CD8-positive, alpha-beta memory T cell (primary cell): ENCODE results near the gene SLC2A4RG. TPM values are rescaled to one million over a fixed set of nuclear protein-coding genes. Genes with fewer than 3 reads are reported as not detected.

Source experiments
- CTCF ChIA-PET: fragments of 350-600 bp; sonication (Branson Sonifier 250); formaldehyde crosslinking; loops from one replicate; lab custom pipeline; 2021; ENCODE audit warnings: antibody characterized with exemption; lab: Charles Lee
- POLR2A ChIA-PET: fragments of 350-600 bp; sonication (Branson Sonifier 250); formaldehyde crosslinking; loops from one replicate; lab custom pipeline; 2021; ENCODE audit warnings: antibody characterized with exemption; lab: Charles Lee
- DNase-seq, 5 donors: peaks; one replicate each; pipeline versions ENCODE4 v3.0.0 to v3.0.0-alpha.2; 2020 to 2022; ENCODE audit warnings: mixed read lengths in 1 of 5
- H3K27ac ChIP-seq: one replicate; pipeline ENCODE4 v1.7.0; 2013; ENCODE audit warnings: low read depth, mild to moderate bottlenecking, low read length, moderate library complexity
- H3K27me3 ChIP-seq: 2 replicates; pipeline ENCODE4 v1.7.0; 2013; ENCODE audit warnings: low read length, mild to moderate bottlenecking; ENCODE audit not compliant: insufficient read depth, poor library complexity, severe bottlenecking
- H3K36me3 ChIP-seq: 2 replicates; pipeline ENCODE4 v1.7.0; 2013; ENCODE audit warnings: mild to moderate bottlenecking, low read length, moderate library complexity; ENCODE audit not compliant: insufficient read depth
- H3K4me1 ChIP-seq: 2 replicates; pipeline ENCODE4 v1.7.0; 2013; ENCODE audit warnings: mild to moderate bottlenecking, low read length, moderate library complexity; ENCODE audit not compliant: insufficient read depth
- H3K4me3 ChIP-seq: 2 replicates; pipeline ENCODE4 v1.7.0; 2013; ENCODE audit warnings: mild to moderate bottlenecking, low read length
- H3K9me3 ChIP-seq: 2 replicates; pipeline ENCODE4 v1.7.0; 2013; ENCODE audit warnings: mild to moderate bottlenecking, low read length
- H3K27ac Mint-ChIP-seq, 8 donors: one replicate each; pipeline ENCODE4 v1.8.0; 2020 to 2021; ENCODE audit warnings: mixed read lengths in 8 of 8, mild to moderate bottlenecking in 6 of 8, inconsistent platforms in 3 of 8, moderate library complexity in 3 of 8
- H3K27me3 Mint-ChIP-seq, 2 donors: one replicate each; pipeline ENCODE4 v1.8.0; 2020 to 2021; ENCODE audit warnings: mixed read lengths in 2 of 2, mild to moderate bottlenecking in 1 of 2, moderate library complexity in 1 of 2
- H3K36me3 Mint-ChIP-seq, 3 donors: one replicate each; pipeline ENCODE4 v1.8.0; 2020 to 2021; ENCODE audit warnings: mixed read lengths in 3 of 3, inconsistent platforms in 1 of 3, mild to moderate bottlenecking in 1 of 3
- H3K4me1 Mint-ChIP-seq, 3 donors: one replicate each; pipeline ENCODE4 v1.8.0; 2020 to 2021; ENCODE audit warnings: mixed read lengths in 3 of 3, inconsistent platforms in 1 of 3, mild to moderate bottlenecking in 1 of 3
- H3K4me3 Mint-ChIP-seq, 7 donors: one replicate each; pipeline ENCODE4 v1.8.0; 2020 to 2021; ENCODE audit warnings: mixed read lengths in 7 of 7, mild to moderate bottlenecking in 6 of 7, moderate library complexity in 4 of 7, inconsistent platforms in 2 of 7
- H3K9me3 Mint-ChIP-seq, 5 donors: one replicate each; pipeline ENCODE4 v1.8.0; 2020 to 2022; ENCODE audit warnings: mixed read lengths in 5 of 5, mild to moderate bottlenecking in 3 of 5, moderate library complexity in 2 of 5, inconsistent platforms in 1 of 5
- polyA plus RNA-seq: library from polyadenylated mRNA; unstranded; fragments of 300-500 nt; fragmentation: Illumina TruSeq; gene quantifications from one replicate; pipeline ENCODE4 v1.2.3, GENCODE V29; 2021
- total RNA-seq, 2 experiments: library from RNA; stranded (reverse); gene quantifications; one replicate each; pipeline ENCODE4 v1.2.3, GENCODE V29; 2021

The SLC2A4RG gene
- total and polyA plus RNA-seq, 3 experiments from 2014 or later = 7.8 to 40.6 (median 37.5) TPM

DNA sequence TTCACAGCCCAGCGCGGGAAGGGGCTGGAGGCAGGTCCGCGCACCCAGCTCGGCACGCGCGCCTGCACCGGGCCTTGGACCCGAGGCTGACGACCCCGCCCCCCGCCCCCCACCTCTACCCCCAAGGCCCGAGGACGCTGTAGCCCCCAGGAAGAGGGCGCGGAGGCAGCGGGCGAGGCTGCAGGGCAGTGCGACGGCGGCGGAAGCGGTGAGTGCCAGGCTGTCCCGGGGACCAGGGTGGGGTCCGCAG is 2.0 kb upstream of the SLC2A4RG start:
- Histone ChIP-seq H3K9me3 (no peaks in the 10 kb centered on the region), H3K27ac (no peak overlapping the region), H3K27me3 (no peaks in the 10 kb centered on the region), H3K4me3 (peak overlapping the region; percentile 96), H3K4me1 (peaks cover 34% of the 10 kb centered on the region), H3K36me3 (peaks cover 22% of the 10 kb centered on the region)
- ChIA-PET POLR2A (interaction anchor here (0.8 to 4.9 kb wide), 6 partner anchors 13 to 99 kb away, joined by 3 to 84 read pairs (median 4); partner anchors contain the start of genes ARFRP1, RTEL1 and ZGPAT), CTCF (interaction anchor here (1.0 to 4.5 kb wide), 8 partner anchors 13 to 127 kb away, joined by 3 to 39 read pairs (median 7); partner anchors contain the start of genes ARFRP1 and ZGPAT)
- Mint-ChIP-seq H3K27ac (no peak overlapping the region), H3K9me3 (no peaks in the 10 kb centered on the region), H3K4me3 (peak overlapping the region; percentile 88 to 95 (median 92)), H3K36me3 (peaks cover 2 to 35% (median 5%) of the 10 kb centered on the region in 3 donors), H3K4me1 (peaks cover 11 to 39% (median 17%) of the 10 kb centered on the region in 3 donors), H3K27me3 (peaks cover 0 to 3% of the 10 kb centered on the region in 2 donors)
- no peak for DNase-seq

DNA sequence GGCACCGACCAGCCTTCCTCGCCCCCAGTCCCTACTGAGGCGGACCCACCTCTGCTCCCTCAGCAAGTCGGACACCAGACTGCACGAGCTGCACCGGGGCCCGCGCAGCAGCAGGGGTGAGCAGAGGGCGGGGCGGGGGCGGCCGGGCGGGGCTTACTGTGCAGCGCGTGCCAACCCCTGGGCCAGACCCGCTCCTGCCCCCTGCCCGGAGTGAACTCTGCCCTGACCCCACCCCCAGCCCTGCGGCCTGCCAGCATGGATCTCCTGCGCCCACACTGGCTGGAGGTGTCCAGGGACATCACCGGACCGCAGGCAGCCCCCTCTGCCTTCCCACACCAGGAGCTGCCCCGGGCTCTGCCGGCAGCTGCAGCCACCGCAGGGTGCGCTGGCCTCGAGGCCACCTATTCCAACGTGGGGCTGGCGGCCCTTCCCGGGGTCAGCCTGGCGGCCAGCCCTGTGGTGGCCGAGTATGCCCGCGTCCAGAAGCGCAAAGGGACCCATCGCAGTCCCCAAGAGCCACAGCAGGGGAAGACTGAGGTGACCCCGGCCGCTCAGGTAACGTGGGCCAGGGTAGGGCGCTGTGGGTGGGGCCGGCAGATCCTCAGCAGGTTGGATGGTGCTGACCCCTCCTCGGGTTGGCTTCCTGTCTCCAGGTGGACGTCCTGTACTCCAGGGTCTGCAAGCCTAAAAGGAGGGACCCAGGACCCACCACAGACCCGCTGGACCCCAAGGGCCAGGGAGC is 1.5 kb upstream of the SLC2A4RG start:
- Mint-ChIP-seq H3K4me3 (peak overlapping the region; percentile 38 to 92 (median 73)), H3K27ac (peak overlapping the region in 1 of 8 donors; percentile 20), H3K9me3 (no peaks in the 10 kb centered on the region), H3K4me1 (peaks cover 11 to 39% (median 17%) of the 10 kb centered on the region in 3 donors), H3K36me3 (peaks cover 2 to 36% (median 5%) of the 10 kb centered on the region in 3 donors), H3K27me3 (peaks cover 0 to 3% of the 10 kb centered on the region in 2 donors)
- H3K36me3 ChIP-seq = peaks cover 24% of the 10 kb centered on the region
- H3K27me3 ChIP-seq = no peaks in the 10 kb centered on the region
- peaks cover 30% of the 10 kb centered on the region for H3K4me1 ChIP-seq
- H3K4me3 ChIP-seq = peak overlapping the region; percentile 96
- H3K9me3 ChIP-seq = no peaks in the 10 kb centered on the region
- H3K27ac ChIP-seq = peak overlapping the region; percentile 9
- peak; percentile 26 to 65 (median 33) for DNase-seq
- POLR2A ChIA-PET = interaction anchor here (0.8 to 4.9 kb wide), 7 partner anchors 10 to 176 kb away, joined by 3 to 84 read pairs (median 4); partner anchors contain the start of genes ARFRP1 and ZGPAT
- CTCF ChIA-PET = interaction anchor here (1.0 to 4.5 kb wide), 6 partner anchors 11 to 46 kb away, joined by 3 to 39 read pairs (median 7); partner anchors contain the start of genes ARFRP1 and ZGPAT

DNA sequence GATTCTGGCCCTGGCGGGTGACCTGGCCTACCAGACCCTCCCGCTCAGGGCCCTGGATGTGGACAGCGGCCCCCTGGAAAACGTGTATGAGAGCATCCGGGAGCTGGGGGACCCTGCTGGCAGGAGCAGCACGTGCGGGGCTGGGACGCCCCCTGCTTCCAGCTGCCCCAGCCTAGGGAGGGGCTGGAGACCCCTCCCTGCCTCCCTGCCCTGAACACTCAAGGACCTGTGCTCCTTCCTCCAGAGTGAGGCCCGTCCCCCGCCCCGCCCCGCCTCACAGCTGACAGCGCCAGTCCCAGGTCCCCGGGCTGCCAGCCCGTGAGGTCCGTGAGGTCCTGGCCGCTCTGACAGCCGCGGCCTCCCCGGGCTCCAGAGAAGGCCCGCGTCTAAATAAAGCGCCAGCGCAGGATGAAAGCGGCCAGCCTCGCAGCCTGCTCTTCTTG is 868 bp upstream of the SLC2A4RG start:
- H3K4me1 Mint-ChIP-seq = peaks cover 11 to 36% (median 14%) of the 10 kb centered on the region in 3 donors
- no peaks in the 10 kb centered on the region for H3K27me3 ChIP-seq
- peaks cover 30% of the 10 kb centered on the region for H3K4me1 ChIP-seq
- CTCF ChIA-PET = interaction anchor here (1.0 to 4.5 kb wide), 5 partner anchors 10 to 43 kb away, joined by 3 to 39 read pairs (median 5); partner anchors contain the start of genes ARFRP1 and ZGPAT
- POLR2A ChIA-PET = interaction anchor here (1.0 to 4.9 kb wide), 6 partner anchors 11 to 242 kb away, joined by 3 to 84 read pairs (median 4); partner anchors contain the start of genes ARFRP1, PRPF6 and ZGPAT
- H3K27ac ChIP-seq = peak overlapping the region; percentile 9
- DNase-seq = peak; percentile 36 to 73 (median 43)
- peaks cover 0 to 3% of the 10 kb centered on the region in 2 donors for H3K27me3 Mint-ChIP-seq
- no peaks in the 10 kb centered on the region for H3K9me3 Mint-ChIP-seq
- peak overlapping the region; percentile 50 for H3K4me3 ChIP-seq
- no peaks in the 10 kb centered on the region for H3K9me3 ChIP-seq
- peak overlapping the region; percentile 38 to 92 (median 73) for H3K4me3 Mint-ChIP-seq
- H3K27ac Mint-ChIP-seq = peak overlapping the region in 2 of 8 donors; percentile 20 to 61
- peaks cover 19% of the 10 kb centered on the region for H3K36me3 ChIP-seq
- H3K36me3 Mint-ChIP-seq = peaks cover 2 to 37% (median 4%) of the 10 kb centered on the region in 3 donors

- ChIA-PET POLR2A (interaction anchor here (0.5 to 1.7 kb wide), 8 partner anchors 11 to 136 kb away, joined by 3 to 16 read pairs (median 4); partner anchors contain the start of genes ARFRP1, GMEB2, TPD52L2 and ZGPAT), CTCF (interaction anchor here (0.8 to 2.4 kb wide), 6 partner anchors 11 to 48 kb away, joined by 3 to 21 read pairs (median 4); partner anchors contain the start of genes ARFRP1 and ZGPAT)
- Histone ChIP-seq H3K4me3 (peak overlapping the region; percentile 66), H3K27ac (peak overlapping the region; percentile 38), H3K36me3 (peaks cover 11% of the 10 kb centered on the region), H3K4me1 (peaks cover 30% of the 10 kb centered on the region), H3K9me3 (no peaks in the 10 kb centered on the region), H3K27me3 (no peaks in the 10 kb centered on the region)
- H3K36me3 Mint-ChIP-seq = peaks cover 0 to 28% (median 0%) of the 10 kb centered on the region in 3 donors
- H3K9me3 Mint-ChIP-seq = no peaks in the 10 kb centered on the region
- peaks cover 10 to 25% (median 11%) of the 10 kb centered on the region in 3 donors for H3K4me1 Mint-ChIP-seq
- H3K27me3 Mint-ChIP-seq = peaks cover 0 to 3% of the 10 kb centered on the region in 2 donors
- H3K27ac Mint-ChIP-seq = peak overlapping the region in 3 of 8 donors; percentile 36 to 58 (median 55)
- peak; percentile 48 to 76 (median 58) for DNase-seq
- H3K4me3 Mint-ChIP-seq = peak overlapping the region; percentile 59 to 87 (median 66)
These were observed 572 bp downstream of the SLC2A4RG start for GRCh38 chr20:63740070-63740626.

DNA sequence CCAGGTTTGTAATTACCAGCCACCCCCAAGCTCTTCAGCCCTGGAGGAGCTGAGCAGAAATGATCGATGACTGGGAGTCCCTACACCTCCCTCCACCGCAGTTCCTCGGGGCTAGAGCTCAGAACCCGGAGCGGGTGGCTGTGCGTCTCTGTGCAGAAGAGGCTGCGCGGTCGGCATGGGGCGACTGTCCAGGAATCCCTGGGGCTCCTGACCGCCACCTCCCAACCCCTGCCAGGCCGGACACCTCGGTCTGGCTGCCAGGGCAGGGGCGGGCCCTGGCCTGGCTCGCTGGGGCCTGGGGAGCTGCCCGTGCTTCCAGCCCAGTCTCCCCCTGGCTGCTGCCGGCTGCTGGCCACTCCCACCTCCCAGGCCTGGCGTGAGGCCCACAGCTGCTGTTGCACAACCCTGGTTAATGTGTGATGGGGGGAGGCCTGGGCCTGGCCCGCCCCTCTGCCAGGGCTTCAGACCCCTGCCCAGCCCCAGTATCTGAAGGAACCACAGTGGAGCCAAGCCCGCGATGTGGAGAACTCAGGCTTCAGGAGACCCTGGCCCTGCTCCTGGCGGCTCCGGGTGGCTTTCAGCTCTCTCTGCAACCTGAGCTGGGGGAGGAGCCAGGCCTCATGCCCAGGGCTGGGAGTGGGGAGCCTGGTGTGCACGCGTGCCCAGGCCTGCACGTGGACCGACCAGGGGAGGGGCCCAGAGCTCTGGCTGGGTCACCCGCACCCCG is 1.2 kb downstream of the SLC2A4RG start:
- no peaks in the 10 kb centered on the region for H3K9me3 Mint-ChIP-seq
- H3K36me3 Mint-ChIP-seq = peaks cover 0 to 22% (median 0%) of the 10 kb centered on the region in 3 donors
- H3K4me1 ChIP-seq = peaks cover 24% of the 10 kb centered on the region
- no peaks in the 10 kb centered on the region for H3K9me3 ChIP-seq
- peaks cover 11% of the 10 kb centered on the region for H3K36me3 ChIP-seq
- H3K27ac Mint-ChIP-seq = peak overlapping the region in 3 of 8 donors; percentile 36 to 58 (median 55)
- H3K4me3 Mint-ChIP-seq = peak overlapping the region; percentile 59 to 87 (median 66)
- ChIA-PET POLR2A (interaction anchor here (0.5 to 1.7 kb wide), 10 partner anchors 10 to 137 kb away, joined by 3 to 16 read pairs (median 4); partner anchors contain the start of genes ARFRP1, GMEB2, TPD52L2 and ZGPAT), CTCF (interaction anchor here (0.8 to 2.4 kb wide), 6 partner anchors 10 to 47 kb away, joined by 3 to 21 read pairs (median 4); partner anchors contain the start of genes ARFRP1 and ZGPAT)
- peaks cover 0 to 3% of the 10 kb centered on the region in 2 donors for H3K27me3 Mint-ChIP-seq
- H3K27me3 ChIP-seq = no peaks in the 10 kb centered on the region
- peaks cover 7 to 19% (median 9%) of the 10 kb centered on the region in 3 donors for H3K4me1 Mint-ChIP-seq
- DNase-seq = peak; percentile 23 to 63 (median 43)
- H3K4me3 ChIP-seq = peak overlapping the region; percentile 66
- H3K27ac ChIP-seq = peak overlapping the region; percentile 38

DNA sequence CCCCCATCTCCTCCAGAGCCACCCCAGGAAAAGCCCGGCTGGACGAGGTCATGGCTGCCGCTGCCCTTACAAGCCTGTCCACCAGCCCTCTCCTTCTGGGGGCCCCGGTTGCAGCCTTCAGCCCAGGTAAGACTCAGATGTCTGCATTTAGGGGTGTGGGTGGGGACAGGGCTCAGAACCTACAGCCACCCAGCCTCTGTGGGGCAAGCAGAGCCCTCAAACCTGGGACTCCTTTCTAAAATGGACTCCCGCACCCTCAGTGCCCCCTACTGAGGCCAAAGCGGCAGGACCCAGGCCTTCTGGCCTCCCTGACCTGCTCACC is 1.7 kb downstream of the SLC2A4RG start:
- no peaks in the 10 kb centered on the region for H3K27me3 ChIP-seq
- H3K4me3 ChIP-seq = no peak overlapping the region
- peaks cover 1 to 14% (median 4%) of the 10 kb centered on the region in 3 donors for H3K4me1 Mint-ChIP-seq
- peak overlapping the region in 2 of 8 donors; percentile 33 to 89 for H3K27ac Mint-ChIP-seq
- POLR2A ChIA-PET = interaction anchor here (0.6 to 1.7 kb wide), 5 partner anchors 9 to 41 kb away, joined by 4 to 16 read pairs (median 5); partner anchors contain the start of genes ARFRP1 and ZGPAT
- H3K27me3 Mint-ChIP-seq = peaks cover 0 to 2% of the 10 kb centered on the region in 2 donors
- H3K4me1 ChIP-seq = peaks cover 19% of the 10 kb centered on the region
- peak overlapping the region in 6 of 7 donors; percentile 41 to 87 (median 62) for H3K4me3 Mint-ChIP-seq
- H3K9me3 Mint-ChIP-seq = no peaks in the 10 kb centered on the region
- peaks cover 11% of the 10 kb centered on the region for H3K36me3 ChIP-seq
- peak overlapping the region; percentile 38 for H3K27ac ChIP-seq
- peaks cover 0 to 17% (median 0%) of the 10 kb centered on the region in 3 donors for H3K36me3 Mint-ChIP-seq
- CTCF ChIA-PET = interaction anchor here (0.8 to 2.4 kb wide), 5 partner anchors 10 to 46 kb away, joined by 3 to 21 read pairs (median 6); partner anchors contain the start of genes ARFRP1 and ZGPAT
- DNase-seq = no peak
- H3K9me3 ChIP-seq = no peaks in the 10 kb centered on the region
